Stimulated activated naive CD8-positive, alpha-beta T cell treated with anti-CD3 and anti-CD28 coated beads, Interleukin-15, amount 100 ng/mL, for 72 hours (primary cell): ENCODE measurements around the gene CCSAP.

Experiments used
- ATAC-seq: fragments of 150-1000 bp; cut with Tn5 transposase; 2 replicates; pipeline ENCODE4 v1.10.0; 2021; ENCODE audit warnings: mild to moderate bottlenecking, moderate library complexity
- DNase-seq, 2 donors: peaks; one replicate each; pipeline ENCODE4 v3.0.0; 2021 to 2022
- H3K27ac Mint-ChIP-seq, 2 donors: one replicate each; pipeline ENCODE4 v1.8.0; 2022; ENCODE audit warnings: mild to moderate bottlenecking in 2 of 2, mixed read lengths in 2 of 2, moderate library complexity in 2 of 2
- H3K27me3 Mint-ChIP-seq: one replicate; pipeline ENCODE4 v1.8.0; 2022; ENCODE audit warnings: mixed read lengths
- H3K4me1 Mint-ChIP-seq: one replicate; pipeline ENCODE4 v1.8.0; 2022; ENCODE audit warnings: mild to moderate bottlenecking, mixed read lengths
- H3K4me3 Mint-ChIP-seq, 2 donors: one replicate each; pipeline ENCODE4 v1.8.0; 2022; ENCODE audit warnings: mild to moderate bottlenecking in 2 of 2, mixed read lengths in 2 of 2, moderate library complexity in 1 of 2
- H3K9me3 Mint-ChIP-seq, 2 donors: one replicate each; pipeline ENCODE4 v1.8.0; 2022; ENCODE audit warnings: mixed read lengths in 2 of 2

The CCSAP gene

GRCh38 chr1:229374485-229374884 lies 31.6 kb upstream of the CCSAP start:
- Mint-ChIP-seq H3K4me3 (no peak overlapping the region), H3K27ac (no peak overlapping the region), H3K4me1 (peaks cover 5% of the 10 kb centered on the region), H3K27me3 (peaks cover 21% of the 10 kb centered on the region), H3K9me3 (no peaks in the 10 kb centered on the region)
- ATAC-seq (no peak), DNase-seq (no peak)

DNA sequence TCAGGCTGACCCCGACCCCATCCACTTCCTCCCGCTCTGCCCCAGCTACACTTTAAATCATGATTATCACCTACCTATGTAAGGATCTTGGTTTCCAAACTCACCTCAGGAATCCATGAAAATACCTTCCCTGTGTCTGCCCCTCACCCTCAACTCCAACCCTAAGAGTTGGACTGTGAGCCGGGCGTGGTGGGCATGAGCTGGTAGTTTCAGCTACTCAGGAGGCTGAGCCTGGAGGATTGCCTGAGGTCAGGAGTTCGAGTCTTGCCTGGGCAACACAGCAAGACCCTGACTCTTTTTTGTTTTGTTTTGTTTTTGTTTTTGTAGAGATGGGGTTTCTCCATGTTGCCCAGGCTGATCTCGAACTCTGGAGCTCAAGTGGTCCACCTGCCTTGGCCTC lies 30.5 kb upstream of the CCSAP start:
- no peaks in the 10 kb centered on the region for H3K9me3 Mint-ChIP-seq
- no peak for DNase-seq
- H3K27ac Mint-ChIP-seq: no peak overlapping the region
- H3K4me1 Mint-ChIP-seq: peaks cover 5% of the 10 kb centered on the region
- no peak for ATAC-seq
- no peak overlapping the region for H3K4me3 Mint-ChIP-seq
- peaks cover 21% of the 10 kb centered on the region for H3K27me3 Mint-ChIP-seq

GRCh38 chr1:229372251-229372650 lies 29.4 kb upstream of the CCSAP start:
- H3K9me3 Mint-ChIP-seq: no peaks in the 10 kb centered on the region
- ATAC-seq: no peak
- DNase-seq: no peak
- H3K27me3 Mint-ChIP-seq: peaks cover 21% of the 10 kb centered on the region
- H3K4me1 Mint-ChIP-seq: peaks cover 5% of the 10 kb centered on the region
- H3K4me3 Mint-ChIP-seq: no peak overlapping the region
- H3K27ac Mint-ChIP-seq: no peak overlapping the region

DNA sequence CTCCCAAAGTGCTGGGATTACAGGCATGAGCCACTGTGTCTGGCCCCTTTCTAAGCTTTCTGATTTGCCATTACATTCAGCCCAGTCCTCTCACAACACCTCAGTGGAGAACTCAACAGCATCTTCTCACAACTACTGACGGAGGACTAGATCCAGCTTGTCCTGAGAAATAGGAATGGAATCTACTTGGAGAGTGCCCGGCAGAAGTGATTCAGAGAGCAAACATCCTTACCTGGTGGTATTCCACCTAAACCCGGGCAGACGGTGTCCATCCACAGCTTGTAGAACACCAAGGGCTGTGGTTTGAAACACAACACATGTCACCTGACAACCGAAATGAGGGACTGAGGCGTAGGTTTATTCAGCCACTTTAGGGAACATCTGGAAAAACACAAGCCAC lies 28.8 kb upstream of the CCSAP start:
- H3K27me3 Mint-ChIP-seq: peaks cover 21% of the 10 kb centered on the region
- H3K27ac Mint-ChIP-seq: no peak overlapping the region
- H3K4me1 Mint-ChIP-seq: peaks cover 5% of the 10 kb centered on the region
- no peak for ATAC-seq
- no peak overlapping the region for H3K4me3 Mint-ChIP-seq
- DNase-seq: no peak
- H3K9me3 Mint-ChIP-seq: no peaks in the 10 kb centered on the region

GRCh38 chr1:229370601-229371021 lies 27.8 kb upstream of the CCSAP start:
- H3K27me3 Mint-ChIP-seq: peaks cover 21% of the 10 kb centered on the region
- no peak for DNase-seq
- no peak for ATAC-seq
- no peak overlapping the region for H3K27ac Mint-ChIP-seq
- H3K4me3 Mint-ChIP-seq: no peak overlapping the region
- H3K9me3 Mint-ChIP-seq: peaks cover 0 to 3% of the 10 kb centered on the region in 2 donors
- H3K4me1 Mint-ChIP-seq: peaks cover 5% of the 10 kb centered on the region

GRCh38 chr1:229368347-229368746 lies 25.5 kb upstream of the CCSAP start:
- Mint-ChIP-seq H3K27me3 (peaks cover 39% of the 10 kb centered on the region), H3K4me1 (peaks cover 5% of the 10 kb centered on the region), H3K4me3 (no peak overlapping the region), H3K27ac (no peak overlapping the region), H3K9me3 (peaks cover 0 to 4% of the 10 kb centered on the region in 2 donors)
- ATAC-seq (no peak), DNase-seq (no peak)

- no peak for ATAC-seq
- Mint-ChIP-seq H3K9me3 (peaks cover 0 to 4% of the 10 kb centered on the region in 2 donors), H3K4me3 (no peak overlapping the region), H3K27me3 (peaks cover 31% of the 10 kb centered on the region), H3K27ac (no peak overlapping the region), H3K4me1 (no peaks in the 10 kb centered on the region)
- no peak for DNase-seq
Observed at GRCh38 chr1:229365569-229365968, 22.7 kb upstream of the CCSAP start.

DNA sequence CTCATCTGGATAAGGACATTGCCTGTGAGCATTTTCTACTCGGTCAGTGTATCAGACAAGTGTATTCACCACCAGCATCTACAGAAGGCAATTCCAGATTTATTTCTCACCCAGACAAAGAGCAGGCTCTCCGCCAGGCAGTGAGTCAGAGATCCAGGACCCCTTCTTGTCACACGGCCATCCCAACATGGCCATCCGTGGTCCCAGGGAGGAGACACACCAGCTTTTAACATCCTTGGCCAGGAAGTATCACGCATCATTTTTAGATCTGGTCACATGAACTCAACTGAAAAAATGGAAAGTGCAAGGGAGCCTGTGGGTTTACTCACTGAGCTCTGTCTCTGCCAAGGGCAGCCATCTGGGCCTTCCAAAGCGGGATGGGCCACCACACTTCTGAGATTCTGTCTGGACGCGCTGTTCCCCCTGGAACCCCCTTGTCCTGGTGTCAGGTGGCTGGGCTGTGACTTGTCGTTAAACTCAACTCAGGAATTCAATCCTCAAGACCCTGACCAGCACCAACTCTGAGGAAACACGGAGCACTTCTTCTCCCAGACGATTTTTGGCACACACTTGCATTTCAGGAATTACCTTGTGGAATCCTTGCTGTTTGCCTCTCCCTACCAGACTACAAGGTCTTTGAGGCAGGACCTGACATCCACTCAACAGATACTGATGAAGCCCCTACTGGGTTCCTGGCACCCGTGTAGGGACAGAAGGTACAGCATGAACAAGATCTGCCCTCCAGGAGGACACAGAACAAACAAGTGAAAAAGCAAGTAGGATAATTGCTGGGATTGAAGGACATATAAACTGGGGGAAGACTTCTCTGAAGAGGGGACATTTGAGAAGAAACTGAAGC lies 21.6 kb upstream of the CCSAP start:
- ATAC-seq (no peak), DNase-seq (no peak)
- Mint-ChIP-seq H3K4me3 (no peak overlapping the region), H3K4me1 (no peaks in the 10 kb centered on the region), H3K27ac (no peak overlapping the region), H3K9me3 (peaks cover 0 to 4% of the 10 kb centered on the region in 2 donors), H3K27me3 (peaks cover 36% of the 10 kb centered on the region)

GRCh38 chr1:229363723-229364122 lies 20.9 kb upstream of the CCSAP start:
- H3K27ac Mint-ChIP-seq: no peak overlapping the region
- peaks cover 43% of the 10 kb centered on the region for H3K27me3 Mint-ChIP-seq
- H3K4me1 Mint-ChIP-seq: no peaks in the 10 kb centered on the region
- no peak for ATAC-seq
- DNase-seq: no peak
- no peak overlapping the region for H3K4me3 Mint-ChIP-seq
- H3K9me3 Mint-ChIP-seq: peaks cover 0 to 4% of the 10 kb centered on the region in 2 donors

DNA sequence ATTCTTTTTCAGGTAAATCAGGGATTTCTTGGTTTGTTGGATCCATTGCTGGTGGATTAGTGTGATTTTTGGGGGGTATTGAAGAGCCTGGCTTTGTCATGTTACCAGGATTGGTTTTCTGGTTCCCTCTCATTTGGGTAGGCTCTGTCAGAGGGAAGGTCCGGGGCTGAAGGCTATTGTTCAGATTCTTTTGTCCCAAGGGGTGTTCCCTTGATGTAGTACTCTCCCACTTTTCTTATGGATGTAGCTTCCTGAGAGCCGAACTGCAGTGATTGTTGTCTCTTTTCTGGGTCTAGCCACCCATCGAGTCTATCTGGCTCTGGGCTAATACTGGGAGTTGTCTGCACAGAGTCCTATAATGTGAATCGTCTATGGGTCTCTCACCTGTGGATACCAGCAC lies 17.6 kb upstream of the CCSAP start:
- Mint-ChIP-seq H3K27me3 (peaks cover 76% of the 10 kb centered on the region), H3K4me3 (no peak overlapping the region), H3K4me1 (no peaks in the 10 kb centered on the region), H3K9me3 (peaks cover under 1 to 6% of the 10 kb centered on the region in 2 donors), H3K27ac (no peak overlapping the region)
- DNase-seq (no peak), ATAC-seq (no peak)

- Mint-ChIP-seq H3K27me3 (peaks cover 69% of the 10 kb centered on the region), H3K4me3 (no peak overlapping the region), H3K27ac (no peak overlapping the region), H3K4me1 (no peaks in the 10 kb centered on the region), H3K9me3 (peaks cover 10 to 11% of the 10 kb centered on the region in 2 donors)
- no peak for ATAC-seq
- no peak for DNase-seq
Observed at GRCh38 chr1:229355661-229356060, 12.8 kb upstream of the CCSAP start.

- Mint-ChIP-seq H3K9me3 (peaks cover 10 to 11% of the 10 kb centered on the region in 2 donors), H3K4me1 (no peaks in the 10 kb centered on the region), H3K27me3 (peaks cover 54% of the 10 kb centered on the region), H3K27ac (no peak overlapping the region), H3K4me3 (no peak overlapping the region)
- DNase-seq (no peak), ATAC-seq (no peak)
Observed at GRCh38 chr1:229354226-229354625, 11.4 kb upstream of the CCSAP start.

- H3K9me3 Mint-ChIP-seq: peaks cover 10 to 11% of the 10 kb centered on the region in 2 donors
- H3K27me3 Mint-ChIP-seq: peaks cover 42% of the 10 kb centered on the region
- DNase-seq (no peak), ATAC-seq (no peak)
- no peaks in the 10 kb centered on the region for H3K4me1 Mint-ChIP-seq
- no peak overlapping the region for H3K4me3 Mint-ChIP-seq
- no peak overlapping the region for H3K27ac Mint-ChIP-seq
Observed at GRCh38 chr1:229352975-229353374, 10.1 kb upstream of the CCSAP start.

DNA sequence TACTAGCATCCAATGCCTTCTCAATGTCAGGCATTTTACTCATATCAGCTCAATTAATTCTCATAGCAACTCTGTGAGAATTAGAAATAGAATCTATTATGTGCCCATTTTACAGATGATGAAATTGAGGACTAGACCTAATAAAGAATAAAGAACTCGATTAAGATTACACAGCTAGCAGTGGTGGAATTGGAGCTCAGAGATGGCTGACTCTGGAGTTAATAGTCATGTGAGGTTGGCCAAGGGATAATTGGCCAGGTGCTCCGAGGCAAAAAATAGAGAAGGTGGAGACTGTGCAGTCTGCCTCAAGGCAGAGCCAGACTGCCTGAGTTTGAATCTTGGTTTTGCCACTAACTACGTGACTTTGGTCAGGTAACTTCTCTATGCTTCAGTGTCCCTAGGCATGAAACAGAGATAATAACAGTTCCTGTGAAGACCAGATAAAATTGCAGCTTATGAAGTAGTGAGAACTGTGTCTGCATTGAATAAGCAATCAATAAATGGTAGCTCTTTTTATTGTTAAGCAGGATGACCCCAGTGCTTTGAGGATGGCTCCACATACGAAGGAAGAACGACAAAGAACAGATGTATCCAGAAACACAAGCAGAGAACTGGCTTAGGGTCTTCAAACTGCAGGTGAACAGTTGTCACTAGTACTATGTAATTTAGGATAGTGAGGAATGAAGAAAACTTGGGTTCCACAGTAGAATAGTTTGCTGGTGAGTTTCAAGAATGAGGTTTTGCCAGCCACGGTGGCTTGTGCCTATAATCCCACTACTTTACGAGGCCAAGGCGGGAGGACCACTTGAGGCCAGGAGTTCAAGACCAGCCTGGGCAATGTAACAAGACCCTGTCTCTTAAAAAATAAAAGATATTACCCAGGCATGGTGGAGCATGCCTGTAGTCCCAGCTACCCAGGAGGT lies 6.9 kb upstream of the CCSAP start:
- no peak for ATAC-seq
- DNase-seq: no peak
- no peak overlapping the region for H3K27ac Mint-ChIP-seq
- H3K4me3 Mint-ChIP-seq: no peak overlapping the region
- H3K9me3 Mint-ChIP-seq: peaks cover 5 to 10% of the 10 kb centered on the region in 2 donors
- no peaks in the 10 kb centered on the region for H3K4me1 Mint-ChIP-seq
- H3K27me3 Mint-ChIP-seq: peaks cover 45% of the 10 kb centered on the region

- peaks cover 36% of the 10 kb centered on the region for H3K27me3 Mint-ChIP-seq
- H3K4me1 Mint-ChIP-seq: peaks cover 7% of the 10 kb centered on the region
- ATAC-seq (no peak), DNase-seq (no peak)
- no peak overlapping the region for H3K27ac Mint-ChIP-seq
- no peak overlapping the region for H3K4me3 Mint-ChIP-seq
- H3K9me3 Mint-ChIP-seq: peaks cover 6 to 8% of the 10 kb centered on the region in 2 donors
Observed at GRCh38 chr1:229347528-229347927, 4.7 kb upstream of the CCSAP start.
